ENCODE results near the gene NME1.
A peak's percentile ranks its signal among the peaks of the same experiment; 100 is the strongest.

Gene NME1

DNA sequence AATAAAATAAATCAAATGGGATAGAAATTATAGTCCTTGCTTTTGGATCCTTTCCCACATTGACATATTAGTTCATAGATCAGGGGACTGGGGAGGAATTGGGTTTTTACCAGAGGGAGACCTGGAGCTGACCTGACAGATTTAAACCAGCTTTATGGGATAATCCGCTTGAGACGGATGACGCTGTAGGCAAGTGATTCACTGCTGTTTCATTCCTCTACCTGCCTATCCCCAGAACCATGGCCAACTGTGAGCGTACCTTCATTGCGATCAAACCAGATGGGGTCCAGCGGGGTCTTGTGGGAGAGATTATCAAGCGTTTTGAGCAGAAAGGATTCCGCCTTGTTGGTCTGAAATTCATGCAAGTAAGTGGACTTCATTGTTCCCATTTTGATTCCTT is 2.1 kb downstream of the NME1 start:
- H3K27ac ChIP-seq: peak overlapping the region; percentile 89
- no peaks in the 10 kb centered on the region for H3K27me3 ChIP-seq (ENCODE audit: insufficient read depth, low read depth, severe bottlenecking)
- H3K9me3 ChIP-seq (ENCODE audit: severe bottlenecking): no peaks in the 10 kb centered on the region
- no peak for TF ChIP-seq CTCF (IDR thresholded peaks at IDR 0.05; ENCODE audit: low read depth, low read length)
- peaks cover 57% of the 10 kb centered on the region for H3K36me3 ChIP-seq
- DNase-seq: peak; percentile 87
- H3K4me3 ChIP-seq (ENCODE audit: low read depth, low read length): peak overlapping the region; percentile 19

- TF ChIP-seq CTCF (IDR thresholded peaks at IDR 0.05; ENCODE audit: low read depth, low read length): no peak
- no peak for DNase-seq
- Histone ChIP-seq H3K27me3 (ENCODE audit: insufficient read depth, low read depth, severe bottlenecking) (no peaks in the 10 kb centered on the region), H3K27ac (no peak overlapping the region), H3K9me3 (ENCODE audit: severe bottlenecking) (no peaks in the 10 kb centered on the region), H3K4me3 (ENCODE audit: low read depth, low read length) (no peak overlapping the region), H3K36me3 (peaks cover 88% of the 10 kb centered on the region)
These were observed 6.2 kb downstream of the NME1 start for GRCh38 chr17:51159604-51160003.

DNA sequence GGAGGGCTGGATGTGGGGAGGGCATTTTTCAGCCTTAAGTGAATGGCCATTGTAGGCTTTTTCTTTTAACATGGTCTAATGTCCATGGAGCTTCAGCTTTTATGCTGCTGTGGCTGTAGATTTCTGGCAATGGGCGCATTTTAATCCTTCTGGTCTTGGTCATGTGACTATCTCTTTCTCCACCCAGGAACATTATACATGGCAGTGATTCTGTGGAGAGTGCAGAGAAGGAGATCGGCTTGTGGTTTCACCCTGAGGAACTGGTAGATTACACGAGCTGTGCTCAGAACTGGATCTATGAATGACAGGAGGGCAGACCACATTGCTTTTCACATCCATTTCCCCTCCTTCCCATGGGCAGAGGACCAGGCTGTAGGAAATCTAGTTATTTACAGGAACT is 8.2 kb downstream of the NME1 start:
- no peak for TF ChIP-seq CTCF (IDR thresholded peaks at IDR 0.05; ENCODE audit: low read depth, low read length)
- Histone ChIP-seq H3K9me3 (ENCODE audit: severe bottlenecking) (no peaks in the 10 kb centered on the region), H3K36me3 (peaks cover 80% of the 10 kb centered on the region)

DNA sequence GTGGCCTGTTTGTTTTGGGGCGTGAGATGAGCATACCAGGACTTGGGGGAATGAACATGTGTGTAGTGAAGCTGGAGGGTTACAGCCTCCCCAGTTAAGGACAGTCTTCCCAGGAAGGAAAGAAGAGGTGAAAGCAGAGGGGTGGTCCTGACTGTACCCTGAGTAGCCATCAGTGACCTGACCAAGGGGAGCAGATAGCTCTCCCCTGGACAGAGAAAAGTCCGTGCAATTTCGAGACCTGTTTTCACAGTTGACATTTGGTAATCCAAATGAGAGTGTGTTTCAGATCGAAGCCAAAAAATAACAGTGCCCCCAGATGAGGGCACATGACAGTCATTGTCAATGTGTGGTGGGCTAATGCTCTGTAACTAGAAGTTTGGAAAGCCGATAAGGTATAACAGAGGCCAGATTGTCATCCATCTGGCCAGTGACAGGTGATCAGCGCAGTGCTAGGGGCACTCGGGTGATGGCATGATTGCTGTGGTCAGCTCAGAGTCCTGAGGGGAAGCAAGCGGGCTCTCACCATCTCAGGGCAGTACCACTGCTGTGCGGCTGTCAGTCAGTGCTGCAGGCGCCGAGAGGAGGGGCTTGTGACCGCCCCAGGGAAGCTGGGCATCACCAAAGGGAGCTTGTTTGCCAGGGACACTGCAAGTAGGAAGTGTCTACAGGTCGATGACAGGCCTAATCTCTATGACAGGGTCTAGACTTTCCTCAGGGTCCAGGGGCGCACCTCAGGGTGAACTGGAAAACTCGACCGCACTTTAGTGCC is 11.7 kb downstream of the NME1 start:
- H3K36me3 ChIP-seq: peaks cover 76% of the 10 kb centered on the region
- peak overlapping the region; percentile 93 for H3K4me3 ChIP-seq (ENCODE audit: low read depth, low read length)
- no peak for TF ChIP-seq CTCF (IDR thresholded peaks at IDR 0.05; ENCODE audit: low read depth, low read length)

More for the DNA sequence above, 8.2 kb downstream of the NME1 start:
- H3K4me3 ChIP-seq (ENCODE audit: low read depth, low read length): no peak overlapping the region
- no peak overlapping the region for H3K27ac ChIP-seq
- no peaks in the 10 kb centered on the region for H3K27me3 ChIP-seq (ENCODE audit: insufficient read depth, low read depth, severe bottlenecking)
- no peak for DNase-seq

GRCh38 chr17:51165680-51166197 is 12.4 kb downstream of the NME1 start:
- H3K27ac ChIP-seq: peak overlapping the region; percentile 94
- H3K36me3 ChIP-seq: peaks cover 76% of the 10 kb centered on the region
- H3K27me3 ChIP-seq (ENCODE audit: insufficient read depth, low read depth, severe bottlenecking): no peaks in the 10 kb centered on the region
- no peaks in the 10 kb centered on the region for H3K9me3 ChIP-seq (ENCODE audit: severe bottlenecking)
- H3K4me3 ChIP-seq (ENCODE audit: low read depth, low read length): peak overlapping the region; percentile 93
- peak; percentile 93 for DNase-seq
- TF ChIP-seq CTCF (IDR thresholded peaks at IDR 0.05; ENCODE audit: low read depth, low read length): no peak

More for the DNA sequence above, 11.7 kb downstream of the NME1 start:
- Histone ChIP-seq H3K27me3 (ENCODE audit: insufficient read depth, low read depth, severe bottlenecking) (no peaks in the 10 kb centered on the region), H3K9me3 (ENCODE audit: severe bottlenecking) (no peaks in the 10 kb centered on the region), H3K27ac (peak overlapping the region; percentile 94)
- DNase-seq: peak; percentile 69

Data from WERI-Rb-1 (cell line).